Hindlimb muscle (tissue), 1 donor: ENCODE data around the gene ATXN7L1. TPM values are rescaled to one million over a fixed set of nuclear protein-coding genes. Genes with fewer than 3 reads are reported as not detected.

Source experiments
- DNase-seq: peaks from one replicate; pipeline ENCODE4 v3.0.0-alpha.2; 2013
- polyA plus RNA-seq: library from polyadenylated mRNA; unstranded; fragments of 120-200 nt; gene quantifications from one replicate; pipeline ENCODE4 v1.2.1, GENCODE V29; 2013; ENCODE audit not compliant: insufficient read length

Gene ATXN7L1
- polyA plus RNA-seq, 1 donor, result 7.5 TPM

- no peak for DNase-seq
Observed at GRCh38 chr7:105664816-105665525, 211.4 kb downstream of the ATXN7L1 start.

- DNase-seq, result no peak
Observed at GRCh38 chr7:105662998-105663397, 213.4 kb downstream of the ATXN7L1 start.

- no peak for DNase-seq
Observed at GRCh38 chr7:105661625-105662024, 214.8 kb downstream of the ATXN7L1 start.

GRCh38 chr7:105656922-105657521 lies 219.4 kb downstream of the ATXN7L1 start:
- no peak for DNase-seq

- DNase-seq, result no peak
Observed at GRCh38 chr7:105655500-105656380, 220.7 kb downstream of the ATXN7L1 start.

GRCh38 chr7:105655067-105655466 lies 221.3 kb downstream of the ATXN7L1 start:
- DNase-seq, result peak; percentile 54

GRCh38 chr7:105654095-105654686 lies 222.2 kb downstream of the ATXN7L1 start:
- DNase-seq, result no peak

- DNase-seq, result no peak
Observed at GRCh38 chr7:105653441-105654005, 222.9 kb downstream of the ATXN7L1 start.

- peak; percentile 64 for DNase-seq
Observed at GRCh38 chr7:105652359-105652993, 223.9 kb downstream of the ATXN7L1 start.

- DNase-seq, result no peak
Observed at GRCh38 chr7:105651798-105652197, 224.6 kb downstream of the ATXN7L1 start.

GRCh38 chr7:105650382-105650970 lies 225.9 kb downstream of the ATXN7L1 start:
- DNase-seq, result no peak

- no peak for DNase-seq
Observed at GRCh38 chr7:105649727-105650381, 226.5 kb downstream of the ATXN7L1 start.

- no peak for DNase-seq
Observed at GRCh38 chr7:105648561-105649401, 227.6 kb downstream of the ATXN7L1 start.

GRCh38 chr7:105647591-105647990 lies 228.8 kb downstream of the ATXN7L1 start:
- no peak for DNase-seq

GRCh38 chr7:105644937-105645336 lies 231.5 kb downstream of the ATXN7L1 start:
- DNase-seq, result no peak

GRCh38 chr7:105643851-105644250 lies 232.5 kb downstream of the ATXN7L1 start:
- DNase-seq, result no peak

- DNase-seq, result no peak
Observed at GRCh38 chr7:105643384-105643783, 233.0 kb downstream of the ATXN7L1 start.

- DNase-seq, result no peak
Observed at GRCh38 chr7:105642264-105642663, 234.1 kb downstream of the ATXN7L1 start.

GRCh38 chr7:105640956-105641810 lies 235.2 kb downstream of the ATXN7L1 start:
- peak; percentile 26 for DNase-seq
